DLD1 (cell line): ENCODE results near the gene DSTN.

Source experiments
- in situ Hi-C: cut with HindIII; loops from 2 replicates; pipeline ENCODE4 v1.10.0; 2017; ENCODE audit warnings: low sequenced_read_pairs

DSTN gene

DNA sequence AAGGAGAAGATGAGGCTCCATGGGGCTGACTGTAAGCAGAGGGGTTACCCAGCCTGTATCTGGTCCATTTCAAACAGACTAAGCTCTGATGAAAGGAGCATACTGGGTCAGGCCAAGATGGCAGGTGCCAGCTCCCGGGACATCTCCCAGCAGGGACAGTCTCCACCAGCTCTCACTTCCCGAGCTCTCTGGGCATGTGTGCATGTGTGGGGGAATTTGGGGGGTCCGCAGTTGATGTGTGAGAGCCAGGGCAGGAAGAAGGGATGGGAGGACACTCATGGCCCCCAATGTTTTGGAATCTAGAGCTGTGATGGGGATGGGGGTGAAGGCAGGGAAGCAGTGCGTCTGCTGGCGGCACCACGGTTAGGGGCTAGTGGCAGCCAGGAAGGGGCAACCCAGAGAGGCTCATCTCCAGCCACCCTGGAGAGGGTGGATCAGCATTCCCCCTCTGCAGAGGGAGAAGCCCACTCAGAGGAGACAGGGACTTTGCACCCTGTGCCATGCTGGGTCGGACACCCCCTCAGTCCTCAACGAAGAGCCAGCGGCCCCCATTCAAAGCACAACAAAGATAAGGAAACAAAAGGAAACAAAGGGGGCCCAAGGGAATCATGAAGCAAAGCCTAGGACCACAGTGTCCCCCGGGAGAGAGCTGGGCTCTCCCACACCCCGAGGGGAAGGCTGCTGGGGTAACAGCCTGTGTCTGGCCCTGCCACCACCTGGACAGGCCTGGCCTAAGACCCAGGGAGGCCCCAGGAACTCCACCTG, 52.4 kb downstream of the DSTN start:
- in situ Hi-C loops, result no loop called here

- in situ Hi-C loops, result no loop called here
Observed at GRCh38 chr20:17622851-17623508, 53.1 kb downstream of the DSTN start.

DNA sequence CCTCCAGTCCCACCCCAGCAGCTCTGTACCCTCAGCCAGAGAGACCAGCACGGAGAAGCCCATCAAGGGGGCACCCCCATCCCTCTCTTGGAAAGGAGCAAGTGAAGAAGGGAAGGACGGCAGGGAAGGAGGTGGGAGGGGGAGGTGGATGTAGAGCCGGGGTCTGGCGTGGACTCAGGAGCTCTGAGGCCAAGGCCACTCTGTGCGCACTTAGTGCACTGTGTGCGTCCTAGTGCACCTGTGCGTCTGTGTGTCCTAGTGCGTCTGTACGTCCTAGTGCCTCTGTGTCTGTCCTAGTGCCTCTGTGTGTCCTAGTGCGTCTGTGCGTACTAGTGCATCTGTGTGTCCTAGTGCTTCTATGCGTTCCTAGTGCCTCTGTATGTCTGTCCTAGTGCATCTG, 54.2 kb downstream of the DSTN start:
- in situ Hi-C loops, result no loop called here

DNA sequence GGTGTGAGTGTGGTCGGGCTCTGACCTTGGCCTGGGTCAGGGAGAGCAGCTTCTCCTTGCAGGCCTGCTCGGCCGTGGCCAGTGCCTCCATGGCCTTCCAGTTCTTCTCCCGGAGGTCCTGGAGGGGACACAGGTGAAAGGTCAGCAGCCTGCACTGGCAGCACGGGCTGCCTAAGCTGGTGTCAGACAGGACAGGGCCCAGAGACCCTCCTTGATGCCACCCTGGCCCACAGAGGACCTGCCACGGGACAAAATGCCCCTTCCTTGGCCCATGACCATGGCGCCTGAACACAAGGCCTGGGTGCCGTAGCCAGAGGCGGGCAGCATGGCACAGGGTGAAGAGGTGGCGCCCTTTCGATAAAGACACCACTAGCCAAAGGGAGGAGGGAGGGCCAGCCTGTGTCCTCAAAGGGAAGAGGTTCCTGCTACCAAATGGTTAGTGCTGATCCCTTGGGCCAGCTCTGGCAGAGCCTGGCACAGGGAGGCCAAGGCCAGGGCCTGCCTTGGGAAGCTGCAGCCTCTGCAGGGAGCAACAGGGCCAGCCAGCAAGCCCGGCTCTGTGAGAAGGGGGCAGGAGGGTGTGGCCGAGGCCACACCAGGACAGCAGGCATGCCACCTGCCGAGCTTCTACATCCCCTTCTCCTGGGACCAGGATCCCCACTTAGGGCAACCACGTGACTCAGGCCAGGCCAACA, 54.8 kb downstream of the DSTN start:
- in situ Hi-C loops, result no loop called here

- in situ Hi-C loops, result no loop called here
Observed at GRCh38 chr20:17625246-17626051, 55.6 kb downstream of the DSTN start.

DNA sequence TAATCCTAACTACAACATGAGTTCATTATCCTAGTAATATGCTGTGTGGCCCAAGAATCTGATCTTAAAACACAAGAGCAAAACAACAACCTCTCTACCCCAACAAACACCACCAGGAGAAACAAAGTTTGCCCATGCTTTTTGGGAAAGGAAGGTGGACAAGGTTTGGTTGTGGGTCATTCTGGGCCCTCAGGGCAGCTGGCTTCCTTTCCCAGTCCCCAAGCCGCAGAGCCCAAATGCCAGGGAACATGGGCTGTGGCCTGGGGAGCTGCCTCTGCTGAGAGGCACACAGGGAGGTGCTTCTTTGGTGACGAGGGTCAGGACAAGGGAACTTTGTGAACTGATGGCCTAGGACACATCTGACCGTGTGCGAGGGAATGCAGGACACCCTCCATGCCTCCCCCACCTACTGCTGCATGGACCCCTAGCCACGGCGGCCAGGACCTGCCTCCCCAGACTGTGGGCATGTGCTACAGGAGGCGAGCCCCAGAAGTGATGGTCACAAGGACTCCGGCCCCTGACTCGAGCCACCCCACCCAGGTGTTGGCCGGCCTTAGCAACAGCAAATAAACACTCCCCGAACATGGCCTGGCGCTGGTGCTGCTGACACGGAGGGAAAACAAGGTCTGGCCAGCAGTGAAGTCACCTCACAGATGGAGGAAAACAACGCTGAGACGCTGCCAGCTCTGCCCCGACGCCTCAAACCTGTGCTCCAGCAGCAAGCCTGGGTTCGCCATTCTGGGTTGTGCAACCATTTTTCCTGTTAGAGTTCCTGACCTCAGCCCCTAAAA, 56.5 kb downstream of the DSTN start:
- in situ Hi-C loops, result no loop called here

- in situ Hi-C loops, result no loop called here
Observed at GRCh38 chr20:17627101-17627955, 57.5 kb downstream of the DSTN start.

DNA sequence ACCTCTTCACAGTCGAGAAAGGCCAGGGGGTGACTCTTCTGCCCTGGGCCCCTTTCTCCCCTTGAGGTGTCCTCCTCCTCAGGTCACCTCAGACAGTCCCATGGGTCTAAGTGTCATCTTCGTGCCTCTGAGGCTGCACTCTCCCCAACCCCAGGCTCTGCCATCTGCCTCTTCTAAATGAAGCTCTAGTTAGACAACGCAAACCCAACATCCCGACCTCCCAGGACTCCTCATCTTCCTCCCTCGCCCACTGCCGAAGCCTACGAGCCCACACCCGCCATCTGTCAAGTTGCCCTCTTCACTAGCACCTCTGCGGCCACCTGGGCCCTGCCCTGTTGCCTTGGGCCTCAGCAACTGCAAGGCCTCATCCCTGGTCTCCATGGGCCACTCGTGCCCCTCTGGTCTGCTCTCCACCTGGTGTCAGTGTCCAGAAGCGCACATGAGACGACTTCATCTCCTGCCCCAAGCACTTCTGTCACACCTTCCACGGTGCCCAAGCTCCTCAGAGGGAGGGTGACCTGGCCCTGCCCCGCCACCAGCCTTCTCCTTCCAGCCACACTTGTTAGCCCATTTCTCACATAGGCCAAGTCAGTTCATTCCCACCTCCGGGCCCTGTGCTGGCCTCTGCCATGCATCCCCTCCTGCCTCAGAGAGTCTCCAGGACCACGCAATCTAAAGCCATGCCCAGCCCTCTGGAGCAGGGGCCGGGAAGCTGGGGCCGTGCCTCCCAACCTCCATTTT, 58.4 kb downstream of the DSTN start:
- in situ Hi-C loops, result no loop called here

DNA sequence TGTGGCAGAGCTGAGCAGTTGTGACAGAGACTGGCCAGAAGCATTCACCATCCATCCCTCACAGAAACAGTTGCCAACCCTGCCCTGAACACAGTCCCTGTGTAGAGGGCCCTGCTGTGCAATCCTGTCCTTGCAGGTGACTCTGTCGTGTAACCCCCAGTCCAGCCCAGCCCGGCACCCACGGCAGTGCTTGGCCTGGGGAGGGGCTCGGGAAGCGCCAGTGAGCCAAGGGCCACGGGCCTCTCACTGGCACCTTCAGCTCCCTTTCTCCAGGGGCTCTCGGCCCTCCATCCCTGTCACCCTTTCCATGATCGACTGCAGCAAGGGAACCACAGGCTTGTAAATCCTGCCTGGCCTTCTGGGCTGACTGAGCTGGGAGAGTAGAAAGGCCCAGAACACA, 59.1 kb downstream of the DSTN start:
- in situ Hi-C loops, result no loop called here

DNA sequence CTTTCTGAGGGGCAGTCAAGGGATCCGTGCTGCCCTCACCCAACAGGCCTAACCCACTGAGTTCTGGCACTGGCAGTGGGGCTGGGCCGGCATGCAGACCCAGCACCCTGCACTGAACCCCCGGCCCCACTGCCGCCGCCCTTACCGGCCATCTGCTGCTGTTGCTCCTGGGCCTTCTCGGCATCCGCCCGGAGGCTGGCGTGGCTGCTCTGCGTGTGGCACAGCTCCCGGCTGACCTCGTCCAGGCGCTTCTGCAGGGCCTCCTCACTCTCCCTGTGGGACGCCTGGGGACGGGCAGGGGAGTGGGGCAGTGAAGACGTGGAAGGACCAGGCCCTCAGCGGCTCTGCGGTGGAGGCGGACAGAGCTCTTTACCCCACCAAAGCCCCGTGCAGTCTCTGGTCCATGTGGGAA, 59.8 kb downstream of the DSTN start:
- in situ Hi-C loops, result loop anchor here (10.0 kb wide), 1 partner anchor 415 kb away; no protein-coding TSS in a partner anchor

- in situ Hi-C loops, result loop anchor here (10.0 kb wide), 1 partner anchor 415 kb away; no protein-coding TSS in a partner anchor
Observed at GRCh38 chr20:17630151-17630805, 60.4 kb downstream of the DSTN start.

- in situ Hi-C loops, result loop anchor here (10.0 kb wide), 1 partner anchor 414 kb away; no protein-coding TSS in a partner anchor
Observed at GRCh38 chr20:17630806-17631195, 60.9 kb downstream of the DSTN start.

- in situ Hi-C loops, result loop anchor here (10.0 kb wide), 1 partner anchor 413 kb away; no protein-coding TSS in a partner anchor
Observed at GRCh38 chr20:17631576-17632319, 61.9 kb downstream of the DSTN start.

DNA sequence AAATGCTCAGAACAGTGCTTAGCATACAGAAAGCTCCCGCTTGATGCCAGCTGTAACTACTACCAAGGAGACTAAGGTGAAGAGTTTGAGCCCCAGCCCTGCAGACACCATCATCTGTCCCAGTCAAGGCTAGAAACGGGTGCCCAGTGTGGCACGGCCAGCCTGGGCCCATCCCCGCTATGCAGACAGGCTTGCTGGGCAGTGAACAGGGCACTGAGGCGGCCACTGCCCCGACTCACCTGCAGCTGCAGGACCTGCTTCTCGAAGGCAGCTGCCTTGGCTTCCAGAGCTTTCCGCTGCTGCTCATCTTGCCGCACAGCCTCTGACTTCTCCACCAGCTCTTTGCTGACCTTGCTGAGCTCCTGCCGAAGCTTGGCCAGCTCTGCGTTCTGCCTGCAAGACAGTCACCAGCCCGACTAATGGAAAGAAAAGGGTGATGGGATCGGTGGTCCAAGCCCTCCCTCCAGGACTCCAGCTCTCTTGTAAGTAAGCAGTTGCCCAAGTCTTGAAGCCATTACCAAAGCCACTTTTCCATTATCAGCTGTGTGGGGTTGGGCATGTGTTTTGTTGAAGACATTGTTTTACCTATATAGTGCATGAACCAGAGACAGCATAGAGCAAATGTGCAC, 63.5 kb downstream of the DSTN start:
- in situ Hi-C loops, result loop anchor here (10.0 kb wide), 1 partner anchor 411 kb away; no protein-coding TSS in a partner anchor

DNA sequence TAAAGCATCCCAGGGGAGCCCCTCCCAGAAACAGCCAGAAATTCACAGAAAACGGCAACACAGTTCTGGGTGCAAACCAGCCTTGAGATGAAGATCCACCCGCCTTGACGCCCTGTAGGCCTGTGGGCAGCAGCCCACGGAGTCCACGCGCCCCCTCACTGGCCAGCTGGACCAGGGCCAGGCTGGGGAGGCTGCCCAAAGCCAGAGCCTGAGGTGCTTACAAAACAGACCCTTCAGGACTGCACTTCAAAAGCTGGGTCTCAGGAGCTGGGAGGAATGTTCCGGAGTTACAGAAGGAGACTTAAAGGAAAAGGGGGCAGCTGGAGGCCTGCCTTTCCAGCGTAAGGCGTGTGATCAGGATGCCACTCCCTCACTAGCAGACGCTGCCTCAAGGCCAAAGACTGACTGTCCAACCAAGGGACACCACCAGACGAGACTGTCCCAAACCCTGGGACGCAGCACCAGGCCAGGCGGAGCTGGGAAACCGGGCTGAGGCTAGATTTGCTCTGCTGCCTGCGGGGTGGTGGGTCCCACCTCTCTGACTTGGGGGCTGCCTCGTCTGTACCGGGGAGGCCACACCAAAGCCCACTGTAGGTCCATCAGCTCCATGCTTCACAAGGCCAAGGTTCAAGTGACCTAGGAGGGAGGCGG, 64.1 kb downstream of the DSTN start:
- in situ Hi-C loops, result loop anchor here (10.0 kb wide), 1 partner anchor 411 kb away; no protein-coding TSS in a partner anchor
